Sigmoid colon (tissue), 7 donors: ENCODE data around the gene SESN3. TPM values are rescaled to one million over a fixed set of nuclear protein-coding genes. Genes with fewer than 3 reads are reported as not detected.

Experiments used
- DNase-seq: peaks from one replicate; pipeline ENCODE4 v3.0.0-alpha.2; 2019
- H3K27ac ChIP-seq, 4 donors: fragments of 200-600 bp; sonication (generic); one replicate each; pipeline ENCODE4 v1.5.1; 2016 to 2019; ENCODE audit warnings: mild to moderate bottlenecking in 1 of 4
- H3K27me3 ChIP-seq, 3 donors: fragments of 200-600 bp; sonication (generic); one replicate each; pipeline ENCODE4 v1.5.1; 2019; ENCODE audit warnings: mild to moderate bottlenecking in 1 of 3
- H3K36me3 ChIP-seq, 4 donors: fragments of 200-600 bp; sonication (generic); one replicate each; pipeline ENCODE4 v1.5.1; 2016 to 2019
- H3K4me1 ChIP-seq, 4 donors: fragments of 200-600 bp; sonication (generic); one replicate each; pipeline ENCODE4 v1.5.1; 2017 to 2019
- H3K4me3 ChIP-seq, 4 donors: fragments of 200-600 bp; sonication (generic); one replicate each; pipeline ENCODE4 v1.5.1; 2017 to 2019; ENCODE audit warnings: mild to moderate bottlenecking in 2 of 4, moderate library complexity in 1 of 4
- H3K9me3 ChIP-seq, 4 donors: fragments of 200-600 bp in 3 of 4; sonication (generic) in 3 of 4; one replicate each; pipeline versions ENCODE4 v1.5.1 to v1.6.1; 2013 to 2019
- CTCF ChIP-seq, 4 experiments: fragments of 450-650 bp in 3 of 4; fragments of 200-600 bp in 1 of 4; IDR thresholded peaks; one replicate each; pipeline ENCODE4 v1.5.1; 2016 to 2019; ENCODE audit warnings: antibody characterized with exemption in 4 of 4, mild to moderate bottlenecking in 3 of 4, moderate library complexity in 2 of 4
- EP300 ChIP-seq, 4 donors: sonication (generic); formaldehyde crosslinking; IDR thresholded peaks; one replicate each; pipeline ENCODE4 v1.6.1; 2017; ENCODE audit warnings: antibody characterized with exemption in 4 of 4
- POLR2A ChIP-seq, 2 donors: fragments of 450-650 bp; IDR thresholded peaks; one replicate each; pipeline ENCODE4 v1.6.1; 2016; ENCODE audit warnings: antibody characterized with exemption in 2 of 2, mild to moderate bottlenecking in 2 of 2, moderate library complexity in 2 of 2
- POLR2AphosphoS5 ChIP-seq, 4 donors: sonication (generic); formaldehyde crosslinking; IDR thresholded peaks; one replicate each; pipeline ENCODE4 v1.6.1; 2017; ENCODE audit warnings: antibody characterized with exemption in 4 of 4
- WGBS, 2 donors: extraction: QIAGEN DNeasy Blood & Tissue Kit; methylation state at CpG; one replicate each; pipeline ENCODE4 v1.1.7; 2013; 5-methylcytosine and 5-hydroxymethylcytosine counted together
- intact Hi-C: fragments of 100-400 bp; cut with DNase I; formaldehyde crosslinking; loops from one replicate; pipeline ENCODE4 v1.15.1; 2023
- polyA plus RNA-seq, 3 donors: library from polyadenylated mRNA; stranded (reverse); fragments of 200-250 nt; gene quantifications; one replicate each; pipeline ENCODE4 v1.2.3, GENCODE V29; 2013
- total RNA-seq, 4 donors: library from RNA; depleted of rRNA; stranded (reverse); fragments of >200 nt; gene quantifications; one replicate each; pipeline ENCODE4 v1.1.0, GENCODE V29; 2016
- donor health status: healthy with polysubstance abuse.
- donor health status: Bipolar disorder and iron deficiency.
- donor health status: healthy.

The SESN3 gene
- total and polyA plus RNA-seq, 7 donors = 2.1 to 20.8 (median 8.7) TPM

GRCh38 chr11:95163106-95163505, 67.9 kb downstream of the SESN3 start:
- TF ChIP-seq POLR2A (IDR thresholded peaks at IDR 0.05) = no peak
- no peak for TF ChIP-seq EP300 (IDR thresholded peaks at IDR 0.05)
- TF ChIP-seq POLR2AphosphoS5 (IDR thresholded peaks at IDR 0.05) = no peak
- no peak for TF ChIP-seq CTCF (IDR thresholded peaks at IDR 0.05)
- H3K9me3 ChIP-seq = no peaks in the 10 kb centered on the region
- no peaks in the 10 kb centered on the region for H3K27me3 ChIP-seq
- intact Hi-C loops = no loop called here
- no peak overlapping the region for H3K4me3 ChIP-seq
- H3K36me3 ChIP-seq = no peaks in the 10 kb centered on the region
- H3K4me1 ChIP-seq = peaks cover 0 to under 1% (median 0%) of the 10 kb centered on the region in 4 donors
- 39 to 75% methylated on average over 4 of the region's 4 CpGs for WGBS, 2 donors
- no peak overlapping the region for H3K27ac ChIP-seq
- no peak for DNase-seq

DNA sequence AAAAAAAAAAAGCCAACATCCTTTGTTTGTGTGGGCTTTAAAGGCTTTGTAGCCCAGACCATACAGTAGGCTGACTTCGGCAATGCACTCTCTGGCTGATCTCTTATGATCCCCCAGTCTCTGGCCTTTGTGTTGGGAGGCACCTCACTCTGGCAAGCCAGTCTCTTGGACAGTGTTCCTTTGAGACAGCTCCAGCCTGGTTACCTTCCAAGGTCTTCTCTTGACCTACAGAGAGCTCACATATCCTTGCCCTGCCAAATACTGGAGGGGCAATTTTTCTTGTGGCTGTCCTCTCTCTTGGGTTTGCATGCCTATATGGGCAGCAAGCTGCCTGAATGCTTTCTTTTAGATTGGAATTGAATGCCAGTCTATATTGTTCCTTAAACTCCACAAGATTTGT, 69.8 kb downstream of the SESN3 start:
- Histone ChIP-seq H3K4me1 (peaks cover 0 to 18% (median 17%) of the 10 kb centered on the region in 4 donors), H3K4me3 (no peak overlapping the region), H3K9me3 (no peaks in the 10 kb centered on the region), H3K27me3 (no peaks in the 10 kb centered on the region), H3K36me3 (no peaks in the 10 kb centered on the region), H3K27ac (no peak overlapping the region)
- intact Hi-C loops = no loop called here
- TF ChIP-seq CTCF (IDR thresholded peaks at IDR 0.05) (no peak), EP300 (IDR thresholded peaks at IDR 0.05) (no peak), POLR2A (IDR thresholded peaks at IDR 0.05) (no peak)
- no peak for DNase-seq
- WGBS, 2 donors = 90 to 97% methylated on average over 1 of the region's 1 CpG

GRCh38 chr11:95157824-95158223, 73.2 kb downstream of the SESN3 start:
- no peaks in the 10 kb centered on the region for H3K36me3 ChIP-seq
- DNase-seq = no peak
- no peaks in the 10 kb centered on the region for H3K9me3 ChIP-seq
- TF ChIP-seq POLR2A (IDR thresholded peaks at IDR 0.05) = no peak
- no peak for TF ChIP-seq EP300 (IDR thresholded peaks at IDR 0.05)
- no peak for TF ChIP-seq POLR2AphosphoS5 (IDR thresholded peaks at IDR 0.05)
- no peak for TF ChIP-seq CTCF (IDR thresholded peaks at IDR 0.05)
- H3K4me3 ChIP-seq = no peak overlapping the region
- H3K4me1 ChIP-seq = peaks cover 0 to 20% (median 18%) of the 10 kb centered on the region in 4 donors
- intact Hi-C loops = no loop called here
- H3K27me3 ChIP-seq = no peaks in the 10 kb centered on the region
- 75 to 83% methylated on average over 1 of the region's 1 CpG for WGBS, 2 donors
- H3K27ac ChIP-seq = peak overlapping the region; percentile 60 to 79 (median 68)

GRCh38 chr11:95156916-95157541, 74.0 kb downstream of the SESN3 start:
- H3K9me3 ChIP-seq = no peaks in the 10 kb centered on the region
- DNase-seq = peak; percentile 84
- peaks cover 0 to 20% (median 18%) of the 10 kb centered on the region in 4 donors for H3K4me1 ChIP-seq
- H3K27me3 ChIP-seq = no peaks in the 10 kb centered on the region
- H3K36me3 ChIP-seq = no peaks in the 10 kb centered on the region
- peak overlapping the region; percentile 60 to 79 (median 68) for H3K27ac ChIP-seq
- WGBS, 2 donors = 76 to 77% methylated on average over 7 of the region's 7 CpGs
- H3K4me3 ChIP-seq = no peak overlapping the region
- TF ChIP-seq POLR2A (IDR thresholded peaks at IDR 0.05) = no peak
- peak in 2 of 4 donors; percentile 14 to 34 for TF ChIP-seq POLR2AphosphoS5 (IDR thresholded peaks at IDR 0.05)
- TF ChIP-seq CTCF (IDR thresholded peaks at IDR 0.05) = no peak
- TF ChIP-seq EP300 (IDR thresholded peaks at IDR 0.05) = no peak
- intact Hi-C loops = no loop called here
